ENCODE data around the gene FAM219A.
A peak's percentile ranks its signal among the peaks of the same experiment; 100 is the strongest.

FAM219A gene

GRCh38 chr9:34458013-34458958 is at the start of gene FAM219A, which contains the start of gene DNAI1:
FAM219A (minus strand) TSS chr9:34458570; CDS start chr9:34458263, 307 bp downstream.
DNAI1 (plus strand) TSS chr9:34458805; CDS start chr9:34459006, 201 bp downstream.
- DNase-seq (ENCODE audit: low spot score) (peak; percentile 93), FAIRE-seq (peak; percentile 78)

- FAIRE-seq, result no peak
- no peak for DNase-seq (ENCODE audit: low spot score)
These were observed 49.6 kb upstream of the FAM219A start for GRCh38 chr9:34507966-34508365.

- no peak for FAIRE-seq
These were observed 49.2 kb upstream of the FAM219A start for GRCh38 chr9:34507556-34507955.

GRCh38 chr9:34506623-34507022 is 48.3 kb upstream of the FAM219A start:
- FAIRE-seq (no peak), DNase-seq (ENCODE audit: low spot score) (no peak)

More at GRCh38 chr9:34507556-34507955, 49.2 kb upstream of the FAM219A start:
- DNase-seq (ENCODE audit: low spot score), result no peak

GRCh38 chr9:34505370-34506120 is 47.2 kb upstream of the FAM219A start:
- no peak for FAIRE-seq
- DNase-seq (ENCODE audit: low spot score), result no peak

GRCh38 chr9:34503406-34503805 is 45.0 kb upstream of the FAM219A start:
- FAIRE-seq (no peak), DNase-seq (ENCODE audit: low spot score) (no peak)

- FAIRE-seq (no peak), DNase-seq (ENCODE audit: low spot score) (no peak)
These were observed 44.5 kb upstream of the FAM219A start for GRCh38 chr9:34502891-34503290.

- no peak for FAIRE-seq
- no peak for DNase-seq (ENCODE audit: low spot score)
These were observed 44.1 kb upstream of the FAM219A start for GRCh38 chr9:34502471-34502870.

- FAIRE-seq (no peak), DNase-seq (ENCODE audit: low spot score) (no peak)
These were observed 43.6 kb upstream of the FAM219A start for GRCh38 chr9:34501889-34502425.

GRCh38 chr9:34501372-34501771 is 43.0 kb upstream of the FAM219A start:
- no peak for DNase-seq (ENCODE audit: low spot score)
- FAIRE-seq, result no peak

GRCh38 chr9:34500623-34501267 is 42.4 kb upstream of the FAM219A start:
- peak; percentile 28 for DNase-seq (ENCODE audit: low spot score)

GRCh38 chr9:34499076-34499475 is 40.7 kb upstream of the FAM219A start:
- FAIRE-seq (no peak), DNase-seq (ENCODE audit: low spot score) (no peak)

More at GRCh38 chr9:34500623-34501267, 42.4 kb upstream of the FAM219A start:
- FAIRE-seq, result no peak

GRCh38 chr9:34498553-34498952 is 40.2 kb upstream of the FAM219A start:
- DNase-seq (ENCODE audit: low spot score) (no peak), FAIRE-seq (no peak)

GRCh38 chr9:34496149-34496712 is 37.9 kb upstream of the FAM219A start:
- DNase-seq (ENCODE audit: low spot score), result no peak

GRCh38 chr9:34493972-34494535 is 35.7 kb upstream of the FAM219A start:
- FAIRE-seq (no peak), DNase-seq (ENCODE audit: low spot score) (no peak)

More at GRCh38 chr9:34496149-34496712, 37.9 kb upstream of the FAM219A start:
- FAIRE-seq, result no peak

GRCh38 chr9:34492051-34492450 is 33.7 kb upstream of the FAM219A start:
- FAIRE-seq (no peak), DNase-seq (ENCODE audit: low spot score) (no peak)

- no peak for DNase-seq (ENCODE audit: low spot score)
- no peak for FAIRE-seq
These were observed 33.2 kb upstream of the FAM219A start for GRCh38 chr9:34491596-34491995.

- DNase-seq (ENCODE audit: low spot score), result no peak
These were observed 32.4 kb upstream of the FAM219A start for GRCh38 chr9:34490760-34491159.

GRCh38 chr9:34490360-34490759 is 32.0 kb upstream of the FAM219A start:
- FAIRE-seq (no peak), DNase-seq (ENCODE audit: low spot score) (no peak)

More at GRCh38 chr9:34490760-34491159, 32.4 kb upstream of the FAM219A start:
- FAIRE-seq, result no peak

- FAIRE-seq, result no peak
- DNase-seq (ENCODE audit: low spot score), result no peak
These were observed 28.2 kb upstream of the FAM219A start for GRCh38 chr9:34486572-34486971.
